Measurements from ENCODE around the gene SLC13A1.

GRCh38 chr7:123090456-123090855 is 109.3 kb downstream of the SLC13A1 start:
- TF ChIP-seq POLR2AphosphoS5 (IDR thresholded peaks at IDR 0.05; ENCODE audit: low read length): no peak
- no peak for TF ChIP-seq POLR2A (IDR thresholded peaks at IDR 0.05; ENCODE audit: low read depth, low read length)

Measured in GM12878 (cell line).